Activated CD8-positive, alpha-beta memory T cell treated with anti-CD3 and anti-CD28 coated beads for 48 hours (primary cell): ENCODE data around the gene TTYH2.

ENCODE experiments used
- DNase-seq, 3 experiments: peaks; one replicate each; pipeline ENCODE4 v3.0.0-alpha.2; 2020; ENCODE audit warnings: low read depth in 2 of 3, low spot score in 2 of 3

Gene TTYH2

DNA sequence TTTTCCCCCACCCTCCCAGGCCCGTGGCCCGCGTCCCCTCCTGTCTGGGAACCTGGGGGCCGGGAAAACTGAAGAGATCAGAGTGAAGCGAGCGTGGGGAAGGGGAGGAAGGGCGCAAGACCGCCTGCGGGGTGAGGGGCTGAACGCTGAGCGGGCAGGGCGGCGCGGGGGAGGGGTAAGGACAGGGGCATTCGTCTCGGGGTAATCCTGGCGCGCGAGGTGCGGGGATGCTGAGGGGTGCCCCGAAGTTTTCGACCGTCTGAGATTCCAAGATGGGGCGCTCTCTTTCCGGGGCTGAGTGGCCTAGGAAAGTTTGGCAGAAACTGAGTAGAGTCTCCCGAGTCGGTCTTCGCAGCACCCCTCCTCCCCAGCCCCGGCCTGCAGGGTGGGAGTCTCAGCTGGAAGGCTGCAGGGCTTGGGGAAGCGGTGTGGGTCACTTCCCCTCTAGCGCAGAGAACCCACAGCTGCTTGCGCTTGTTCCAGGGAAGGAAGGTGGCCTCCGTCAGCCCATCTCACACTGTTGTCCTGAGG, 555 bp downstream of the TTYH2 start:
- DNase-seq: no peak

DNA sequence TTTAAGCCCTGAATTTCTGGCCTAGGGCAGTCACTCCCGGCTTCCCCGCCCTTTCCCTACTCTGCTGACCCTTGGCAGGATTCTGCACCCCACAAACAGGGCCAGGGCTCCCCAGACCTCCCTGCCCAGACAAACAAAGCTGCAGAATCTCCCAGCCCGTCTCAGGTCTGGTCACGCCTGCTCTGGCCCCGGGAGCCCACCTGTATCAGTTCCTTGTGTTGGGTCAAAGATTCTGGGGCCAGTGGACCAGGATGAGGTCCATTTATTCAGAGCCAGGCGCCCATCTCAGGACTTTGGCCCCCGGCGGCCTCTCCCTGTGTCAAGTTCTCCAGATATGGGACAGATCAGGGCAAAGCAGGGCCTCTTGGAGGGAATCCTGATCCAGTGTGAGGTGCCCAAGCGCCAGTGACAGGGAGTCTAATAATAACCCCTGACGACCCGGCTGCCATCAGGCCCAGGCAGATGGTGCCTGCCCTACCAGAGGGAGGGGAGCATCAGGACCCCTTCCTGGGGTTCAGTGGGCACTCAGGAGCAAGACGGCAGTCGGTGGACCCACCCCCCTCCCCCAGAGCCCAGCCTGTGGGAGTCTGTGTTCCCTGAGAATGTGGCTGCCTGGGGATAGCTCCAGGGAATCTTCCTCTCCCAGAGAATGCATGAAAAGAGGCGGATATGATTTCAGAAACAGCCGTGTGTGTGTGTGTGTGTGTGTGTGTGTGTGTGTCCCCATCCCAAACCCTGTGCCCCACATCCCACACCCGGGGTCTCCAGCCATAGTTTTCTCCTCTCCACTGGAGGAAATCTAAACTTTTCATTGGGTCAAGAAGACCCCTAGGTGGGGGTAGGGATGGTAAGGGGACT, 1.3 kb downstream of the TTYH2 start:
- DNase-seq: no peak

DNA sequence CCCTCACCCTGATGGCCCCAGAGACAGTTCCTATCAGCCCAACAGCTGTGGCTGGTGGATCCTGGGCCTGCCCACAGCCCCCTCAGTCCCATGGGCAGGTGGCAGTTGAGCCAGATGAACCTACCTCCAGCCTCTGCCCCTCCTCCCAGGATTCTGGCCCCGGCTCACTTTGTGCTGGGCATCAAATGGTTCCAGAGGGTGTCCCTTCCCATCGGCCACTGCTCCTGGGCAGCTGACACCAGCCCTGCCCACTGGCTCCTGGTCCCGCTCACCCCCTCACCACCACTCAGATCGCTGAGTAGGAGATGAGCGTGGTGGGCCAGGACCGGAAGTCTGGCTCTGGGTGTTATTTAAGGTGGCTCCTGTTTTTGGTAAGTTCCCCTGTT, 2.0 kb downstream of the TTYH2 start:
- DNase-seq: no peak

DNA sequence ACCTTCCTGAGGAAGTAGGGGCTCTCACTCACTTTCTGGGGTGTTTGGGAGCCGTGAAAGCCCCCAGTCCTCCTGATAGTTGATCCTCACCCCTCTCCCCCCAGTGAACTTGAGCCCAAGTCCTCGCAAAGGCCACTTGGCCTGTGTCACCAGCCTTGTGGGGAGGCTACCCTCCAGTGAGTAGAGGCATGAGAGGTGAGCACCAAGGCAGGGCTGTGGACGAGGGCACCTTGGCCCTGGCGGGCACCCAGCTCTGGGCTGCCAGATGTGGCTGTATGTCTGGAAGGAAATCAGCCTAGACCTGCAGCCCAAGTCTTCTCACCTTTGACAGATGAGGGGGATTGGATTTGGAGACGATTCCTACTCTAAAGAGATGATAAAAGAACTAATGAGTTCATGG, 3.1 kb downstream of the TTYH2 start:
- DNase-seq: no peak

DNA sequence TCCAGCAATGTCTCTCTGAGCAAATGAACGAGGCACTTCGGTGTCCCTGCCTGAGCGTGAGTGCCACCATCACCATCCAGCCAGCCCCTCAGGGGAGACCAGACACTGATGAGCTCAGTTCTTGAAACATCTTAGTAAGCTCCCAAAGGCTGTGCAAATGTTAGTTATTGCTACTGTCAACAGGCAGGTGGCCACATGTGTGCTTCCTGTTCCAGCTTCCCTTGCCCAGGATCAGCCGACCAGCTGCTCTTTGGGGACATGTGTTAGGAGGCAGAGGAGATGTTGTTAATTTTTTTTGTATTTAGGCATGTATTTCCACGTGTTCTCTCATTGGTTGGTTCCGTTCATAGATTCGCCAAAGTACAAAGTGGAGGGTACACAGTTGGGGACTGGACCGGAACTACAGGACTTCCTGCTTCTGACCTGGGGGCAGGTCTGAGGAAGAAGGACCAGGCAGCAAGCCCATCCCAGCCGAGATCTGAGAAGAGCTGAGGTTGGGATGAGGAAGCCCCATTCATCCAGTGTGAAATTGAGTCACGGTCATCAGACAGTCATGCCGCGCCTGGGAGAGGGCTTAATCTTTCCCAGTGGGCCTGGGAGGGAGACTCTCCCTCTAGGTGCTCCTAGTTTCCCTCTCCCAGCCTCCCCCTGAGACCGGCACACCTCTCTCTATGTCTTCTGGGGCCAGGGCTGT, 3.8 kb downstream of the TTYH2 start:
- DNase-seq: no peak

DNA sequence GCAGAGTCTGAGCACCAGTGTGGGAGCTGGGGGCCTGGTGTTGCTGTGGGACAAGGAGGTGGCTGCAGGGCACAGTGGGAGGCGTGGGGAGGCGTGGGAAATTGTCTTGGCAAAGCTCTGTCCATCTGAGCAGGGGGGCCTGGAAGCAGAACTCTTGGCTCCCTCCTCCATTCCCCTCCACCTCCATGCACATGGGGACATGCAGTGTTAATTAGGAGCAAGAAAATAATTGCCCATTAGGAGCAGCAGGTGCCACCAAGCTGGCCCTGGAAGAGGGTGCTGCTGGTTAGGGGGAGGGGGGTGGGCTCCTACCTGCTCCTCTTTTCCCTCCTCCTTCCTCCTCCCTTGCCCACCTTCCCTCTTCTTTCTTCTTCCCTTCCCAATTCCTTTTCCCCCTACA, 4.5 kb downstream of the TTYH2 start:
- DNase-seq: no peak

DNA sequence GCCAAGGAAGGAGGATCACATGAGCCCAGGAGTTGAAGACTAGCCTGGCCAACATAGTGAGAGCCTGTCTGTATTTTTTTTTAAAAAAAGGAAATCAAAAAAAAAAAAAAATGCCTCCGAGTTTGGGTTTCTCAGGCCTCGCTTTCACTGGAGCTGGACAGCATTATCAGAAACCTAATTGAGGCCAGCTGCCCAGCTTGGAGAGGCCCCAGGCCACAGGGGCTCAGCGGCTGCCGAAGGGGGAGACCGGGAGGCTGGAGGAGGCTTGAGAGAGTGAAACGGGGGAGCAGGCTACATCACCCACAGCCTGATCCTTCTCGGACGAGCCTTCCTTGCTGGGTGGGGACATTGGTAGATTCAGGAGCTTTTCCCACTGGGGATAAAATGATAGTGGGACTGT, 5.1 kb downstream of the TTYH2 start:
- DNase-seq: no peak

DNA sequence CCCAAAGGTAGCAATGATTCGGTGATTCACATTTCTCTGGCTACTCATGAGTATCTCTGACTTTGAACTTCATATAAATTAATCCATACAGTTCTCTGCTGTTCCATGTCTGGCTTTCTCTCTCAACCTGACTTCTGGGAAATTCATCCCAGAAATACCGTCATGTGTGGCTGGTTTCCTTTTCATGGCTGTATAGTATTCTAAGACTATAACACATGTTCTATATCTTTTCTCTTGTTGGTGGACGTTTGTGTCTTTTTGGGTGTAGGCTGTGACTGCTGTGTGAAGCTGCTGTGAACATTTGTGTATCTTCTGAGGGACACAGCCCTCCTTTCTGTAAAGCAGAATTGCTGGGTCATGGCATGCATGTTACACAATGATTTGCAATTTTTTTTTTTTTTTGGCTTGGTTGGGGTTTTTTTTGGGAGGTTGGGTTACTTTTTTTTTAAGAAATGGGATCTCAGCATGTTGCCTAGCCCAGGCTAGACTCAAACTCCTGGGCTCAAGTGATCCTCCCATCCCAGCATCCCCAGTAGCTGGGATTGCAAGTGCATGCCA, 6.3 kb downstream of the TTYH2 start:
- no peak for DNase-seq

DNA sequence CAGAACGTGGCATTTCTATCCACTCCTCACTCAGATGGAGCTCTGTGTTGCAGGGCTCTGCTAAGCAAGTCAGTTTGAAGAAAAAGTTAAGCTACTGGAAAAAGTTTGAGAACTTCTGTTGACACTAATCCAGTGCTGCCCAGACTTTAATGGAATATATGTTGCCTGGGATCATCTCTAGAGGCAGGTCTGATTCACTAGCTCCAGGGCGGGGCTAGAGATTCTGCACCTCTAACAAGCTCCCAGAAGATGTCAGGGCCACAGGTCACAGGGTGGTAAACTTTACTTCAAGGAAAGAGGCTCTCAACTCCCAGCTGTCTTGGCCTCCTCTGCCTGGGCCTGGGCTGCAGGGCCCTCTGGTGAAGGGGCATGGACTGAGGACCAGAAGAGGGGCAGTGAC, 6.8 kb downstream of the TTYH2 start:
- DNase-seq: no peak

DNA sequence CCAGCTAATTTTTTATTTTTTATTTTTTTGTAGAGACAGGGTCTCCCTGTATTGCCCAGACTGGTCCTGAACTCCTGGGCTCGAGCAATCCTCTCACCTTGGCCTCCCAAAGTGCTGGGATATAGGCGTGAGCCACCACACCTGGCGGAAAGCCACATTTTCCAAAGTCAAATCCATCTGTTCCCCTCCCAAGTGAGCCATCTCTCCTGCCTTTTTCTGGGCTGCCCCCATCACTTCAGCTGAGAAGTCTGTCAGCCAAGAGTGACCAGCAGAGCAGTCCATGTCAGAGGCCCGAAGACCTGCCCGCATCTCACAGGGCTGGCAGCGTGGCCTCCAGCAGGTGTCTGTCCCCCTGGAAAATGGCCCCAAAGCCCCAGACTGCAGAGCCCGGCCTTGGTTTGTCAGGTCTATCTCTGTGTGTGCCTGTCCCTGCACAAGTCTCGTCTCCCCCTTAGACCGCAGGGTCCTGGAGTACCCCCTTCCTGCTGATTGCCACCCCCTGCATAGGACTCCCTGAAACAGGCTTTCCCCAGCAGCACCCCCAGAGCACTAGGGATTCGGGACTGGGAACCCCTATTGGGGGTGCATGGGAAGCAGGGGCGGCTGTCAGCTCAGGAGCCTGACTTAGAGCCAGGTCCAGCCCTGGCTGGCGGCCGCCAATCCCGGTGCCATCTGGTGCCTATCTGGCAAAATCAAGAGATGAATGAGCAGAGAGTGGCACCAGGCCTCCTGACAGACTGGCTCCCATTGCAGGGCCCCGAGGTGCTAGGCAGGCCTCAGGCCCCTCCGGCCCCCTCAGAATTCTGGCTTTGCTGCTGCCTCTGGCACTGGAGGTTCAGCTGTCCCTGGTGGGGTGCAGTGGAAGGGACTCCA, 7.8 kb downstream of the TTYH2 start:
- DNase-seq: no peak

DNA sequence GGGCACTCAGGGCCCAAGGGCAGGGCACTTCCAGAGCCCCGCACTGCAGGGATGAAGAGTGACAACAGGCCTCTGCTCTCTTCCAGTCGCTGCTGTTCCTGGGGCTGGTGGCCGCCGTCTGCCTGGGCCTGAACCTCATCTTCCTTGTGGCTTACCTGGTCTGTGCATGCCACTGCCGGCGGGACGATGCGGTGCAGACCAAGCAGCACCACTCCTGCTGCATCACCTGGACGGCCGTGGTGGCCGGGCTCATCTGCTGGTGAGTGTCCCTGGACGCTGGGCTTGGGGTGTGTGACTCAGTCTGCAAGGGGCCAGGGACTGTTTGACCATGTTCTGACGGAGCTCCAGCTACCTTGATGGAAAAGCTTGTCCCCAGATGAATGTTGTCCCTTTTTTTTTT, 9.0 kb downstream of the TTYH2 start:
- DNase-seq: no peak

DNA sequence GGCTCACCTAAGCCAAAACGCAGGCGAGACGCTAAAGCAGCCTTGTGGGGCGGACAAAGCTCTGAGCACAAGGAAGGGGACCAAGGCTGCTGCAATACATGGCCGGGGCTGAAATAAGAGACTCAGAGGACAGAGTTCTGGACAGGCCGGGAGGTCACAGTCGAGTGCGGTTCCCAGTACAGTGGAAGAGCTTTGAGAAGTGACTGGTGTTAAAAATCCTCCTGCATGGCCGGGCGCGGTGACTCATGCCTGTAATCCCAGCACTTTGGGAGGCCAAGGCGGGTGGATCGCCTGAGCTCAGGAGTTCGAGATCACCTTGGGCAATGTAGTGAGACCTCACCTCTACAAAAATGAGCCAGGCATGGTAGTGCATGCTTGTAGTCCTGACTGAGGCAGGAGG, 10.5 kb downstream of the TTYH2 start:
- DNase-seq: no peak

DNA sequence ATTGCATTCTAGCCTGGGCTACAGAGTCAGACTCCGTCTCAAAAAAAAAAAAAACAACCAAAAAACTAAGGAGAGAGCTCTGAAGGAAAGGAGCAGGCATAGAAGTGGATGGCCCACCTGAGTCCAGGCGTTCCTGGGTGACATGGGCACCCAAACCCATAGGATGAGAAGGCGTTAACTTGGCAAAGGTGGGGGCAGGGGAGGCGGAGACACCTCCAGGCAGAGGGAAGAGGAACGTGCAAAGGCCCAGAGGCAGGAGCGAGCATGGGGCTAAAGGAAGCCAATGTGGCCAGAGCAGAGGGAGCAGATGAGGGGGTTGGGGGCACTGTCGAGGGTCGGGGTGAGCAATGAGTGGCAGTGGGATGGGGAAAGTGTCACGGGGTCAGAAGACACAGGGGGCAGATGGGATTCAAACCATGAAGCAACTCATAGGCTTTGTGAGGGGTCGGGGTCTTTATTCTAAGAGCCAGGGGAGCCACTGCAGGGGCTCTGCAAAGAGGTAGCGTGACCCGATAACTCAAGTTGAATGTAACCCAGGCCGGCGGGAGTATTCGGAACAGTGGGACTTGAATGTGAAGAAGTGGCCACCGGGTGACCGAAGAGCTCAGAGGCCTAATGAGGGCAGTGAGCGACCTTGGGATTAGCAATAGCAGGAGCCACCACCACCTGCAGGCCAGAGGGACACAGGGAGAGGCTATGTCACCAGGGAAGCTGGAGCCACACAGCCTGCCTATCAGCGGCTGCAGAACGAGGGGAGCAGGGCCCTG, 11.8 kb downstream of the TTYH2 start:
- no peak for DNase-seq

DNA sequence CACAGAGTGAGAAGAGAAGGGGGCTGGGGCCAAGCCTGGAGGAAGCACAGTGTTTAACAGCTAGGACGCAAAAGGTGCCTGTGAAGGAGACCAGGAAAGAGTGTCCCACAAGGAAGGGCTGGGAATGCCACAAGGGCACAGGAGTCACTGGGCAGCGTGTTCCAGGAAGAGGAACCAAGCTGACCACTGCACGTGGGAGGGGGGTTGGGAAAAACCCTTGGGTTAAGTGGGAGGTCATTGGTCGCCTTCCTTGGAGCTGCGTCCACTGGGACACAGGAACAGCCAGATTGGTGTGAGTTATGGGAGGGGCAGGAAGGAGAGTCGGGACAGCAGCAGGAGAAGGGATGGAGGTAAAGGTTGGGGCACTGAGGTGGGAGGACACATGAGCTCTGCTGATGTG, 12.9 kb downstream of the TTYH2 start:
- no peak for DNase-seq

DNA sequence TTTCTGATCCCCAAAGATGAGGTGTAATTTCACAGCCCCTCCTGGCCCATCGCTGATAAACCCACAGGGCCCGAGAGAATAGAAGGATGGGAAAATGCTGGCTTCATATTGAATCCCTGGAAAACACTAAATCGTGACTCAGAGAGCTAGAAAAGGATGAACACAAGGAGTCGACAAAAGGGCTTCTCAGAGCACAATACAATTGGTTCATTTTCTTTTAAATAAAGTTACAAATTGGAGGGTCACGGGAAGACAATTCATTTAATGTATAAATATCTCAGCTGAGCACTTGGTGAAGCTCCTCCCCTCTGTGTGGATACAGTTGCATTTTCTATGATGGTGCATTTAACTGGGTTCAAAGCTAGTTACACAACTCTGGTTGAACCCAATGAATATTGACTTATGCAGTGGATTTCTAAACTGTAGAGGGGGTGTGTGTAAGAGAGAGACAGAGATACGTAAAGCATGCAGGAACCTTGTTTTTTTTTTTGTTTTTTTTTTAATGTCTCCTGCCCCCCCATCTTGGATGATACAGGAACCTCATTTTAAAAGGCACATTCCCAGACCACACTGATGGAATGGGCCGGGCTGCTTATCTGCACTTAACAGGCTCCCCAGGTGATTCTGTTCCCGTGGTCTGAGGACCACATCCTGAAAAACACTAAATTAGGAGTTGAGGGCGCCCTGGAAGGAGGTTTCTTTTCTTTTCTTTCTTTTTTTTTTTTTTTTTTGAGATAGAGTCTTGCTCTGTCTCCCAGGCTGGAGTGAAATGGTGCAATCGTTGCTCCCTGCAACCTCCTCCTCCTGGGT, 14.1 kb downstream of the TTYH2 start:
- no peak for DNase-seq

DNA sequence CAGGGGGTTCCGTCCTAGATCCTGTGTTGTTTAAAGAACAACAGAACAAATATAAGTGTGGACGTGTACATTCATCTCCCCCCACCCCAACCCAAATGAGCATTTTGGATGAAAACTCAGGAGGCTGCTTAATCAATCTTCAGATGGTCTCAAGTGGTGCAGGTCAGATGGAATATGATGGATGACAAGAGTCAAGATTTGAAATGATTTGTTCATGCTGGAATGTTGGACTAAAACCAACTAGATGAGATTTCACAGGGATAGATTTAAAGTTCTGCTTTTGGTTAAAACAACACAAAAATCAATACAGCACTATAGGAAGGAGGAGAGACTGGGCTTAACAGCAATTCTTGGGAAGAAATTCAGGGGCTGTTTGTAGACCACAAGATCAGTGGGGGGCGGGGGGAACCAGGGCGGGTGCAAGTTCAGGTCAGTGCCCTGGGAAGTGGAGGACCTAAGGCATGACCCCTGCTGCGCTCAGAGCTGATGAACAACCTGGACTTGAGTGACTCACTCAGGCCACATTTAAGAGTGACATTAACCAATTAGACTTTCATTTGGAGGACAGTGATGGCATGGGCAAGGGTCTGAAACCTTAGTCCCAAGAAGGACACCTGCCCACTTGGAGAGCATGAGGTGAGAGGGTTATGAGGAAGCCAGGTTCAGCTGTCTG, 15.1 kb downstream of the TTYH2 start:
- no peak for DNase-seq

DNA sequence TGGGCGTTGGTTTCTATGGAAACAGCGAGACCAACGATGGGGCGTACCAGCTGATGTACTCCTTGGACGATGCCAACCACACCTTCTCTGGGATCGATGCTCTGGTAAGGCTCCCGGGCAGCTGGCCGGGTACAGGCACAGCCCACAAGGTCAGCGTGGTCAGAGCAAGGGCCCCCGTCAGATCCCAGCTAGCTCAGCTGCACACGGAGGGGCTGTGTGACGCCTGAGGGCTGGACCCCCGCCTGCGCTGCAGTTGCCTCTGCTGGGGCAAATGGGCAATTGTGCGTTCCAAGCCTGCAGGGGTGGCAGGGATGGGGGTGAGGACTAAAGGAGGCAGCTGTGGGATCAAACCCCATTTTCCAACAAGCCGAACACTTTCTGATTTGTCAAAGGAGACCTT, 17.5 kb downstream of the TTYH2 start:
- no peak for DNase-seq

DNA sequence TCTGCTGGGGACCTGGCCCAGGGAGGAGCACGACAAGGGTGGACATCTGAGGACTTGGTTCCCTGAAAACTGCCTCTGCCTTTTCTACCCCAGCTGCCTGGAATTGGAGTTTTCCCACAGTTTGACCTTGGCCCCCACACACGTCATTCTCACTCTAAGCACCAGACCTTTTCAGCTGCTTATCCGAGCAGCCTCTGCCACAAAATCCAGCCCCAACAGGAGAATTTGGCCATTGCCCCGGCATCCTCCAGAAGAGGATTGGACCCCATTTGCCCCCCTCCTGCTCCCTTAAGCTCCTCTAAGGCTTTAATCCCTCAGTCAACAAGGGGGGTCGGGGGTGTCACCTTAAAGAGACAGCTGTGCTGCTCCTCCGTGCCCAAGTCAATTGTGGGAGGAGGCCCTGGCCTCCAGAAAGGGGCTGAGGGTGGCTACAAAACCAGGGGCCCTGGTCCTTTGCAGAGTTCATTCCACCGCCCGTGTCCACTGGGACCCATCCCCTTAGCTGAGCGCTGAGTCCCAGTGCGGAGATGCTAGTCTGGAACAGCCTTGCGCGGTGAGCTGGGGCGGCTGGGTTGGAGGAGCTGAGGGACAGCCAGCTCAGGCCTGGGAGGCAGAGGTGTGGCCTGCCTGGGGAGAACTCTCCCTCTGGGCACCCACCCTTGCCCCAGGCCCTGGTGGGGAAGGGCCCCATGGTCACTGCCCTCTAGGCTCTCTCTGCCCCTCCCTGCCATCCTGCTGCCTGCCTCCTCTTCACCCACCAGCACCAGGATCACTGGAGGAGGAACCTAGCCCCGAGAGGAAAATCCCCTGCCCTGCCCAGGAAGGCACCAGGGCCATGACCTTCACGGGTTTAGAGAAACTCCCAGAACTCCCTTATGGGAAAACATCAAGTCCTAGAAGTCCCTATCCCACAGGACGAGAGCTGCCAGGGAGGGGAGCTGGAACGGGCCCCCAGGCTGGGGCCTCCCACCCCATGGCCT, 18.8 kb downstream of the TTYH2 start:
- DNase-seq: no peak
